Activated T-helper 2 cell treated with anti-CD3 and anti-CD28 coated beads, Interferon-gamma antibody, Interleukin-2, Interleukin-4, amounts not matched to agents 10 μg/mL and 5 μg/mL and 100 μg/mL, durations not matched to agents 14 hours and 24 hours and 36 hours (primary cell): ENCODE results near the gene ZBTB21. TPM values are rescaled to one million over a fixed set of nuclear protein-coding genes. Genes with fewer than 3 reads are reported as not detected.

Experiments used
- DNase-seq: peaks from one replicate; pipeline ENCODE4 v3.0.0; 2021; ENCODE audit warnings: low spot score
- H3K27ac Mint-ChIP-seq: one replicate; pipeline ENCODE4 v1.8.0; 2021; ENCODE audit warnings: mixed read lengths
- H3K27me3 Mint-ChIP-seq: one replicate; pipeline ENCODE4 v1.8.0; 2021; ENCODE audit warnings: low read depth, mixed read lengths
- H3K36me3 Mint-ChIP-seq: one replicate; pipeline ENCODE4 v1.8.0; 2021; ENCODE audit warnings: low read depth, mixed read lengths
- H3K4me1 Mint-ChIP-seq: one replicate; pipeline ENCODE4 v1.8.0; 2021; ENCODE audit warnings: low read depth, mixed read lengths
- H3K4me3 Mint-ChIP-seq: one replicate; pipeline ENCODE4 v1.8.0; 2021; ENCODE audit warnings: low read depth, mild to moderate bottlenecking, moderate library complexity, mixed read lengths
- H3K9me3 Mint-ChIP-seq: one replicate; pipeline ENCODE4 v1.8.0; 2021; ENCODE audit warnings: mixed read lengths
- intact Hi-C: fragments of 100-400 bp; cut with micrococcal nuclease; formaldehyde crosslinking; loops from one replicate; pipeline ENCODE4 v1.15.1; 2023
- total RNA-seq: library from RNA; stranded (reverse); gene quantifications from 2 replicates; pipeline ENCODE4 v1.2.3, GENCODE V29; 2022

The ZBTB21 gene
- total RNA-seq, 1 donor from 2014 or later, result 24.5 TPM

- no peak for DNase-seq
- intact Hi-C loops, result no loop called here
- no peak overlapping the region for H3K4me3 Mint-ChIP-seq
- peaks cover 10% of the 10 kb centered on the region for H3K9me3 Mint-ChIP-seq
- no peak overlapping the region for H3K27ac Mint-ChIP-seq
- H3K27me3 Mint-ChIP-seq, result peaks cover 2% of the 10 kb centered on the region
- peaks cover 2% of the 10 kb centered on the region for H3K4me1 Mint-ChIP-seq
- H3K36me3 Mint-ChIP-seq, result no peaks in the 10 kb centered on the region
Measured at GRCh38 chr21:41975391-41976272, 34.5 kb downstream of the ZBTB21 start.

- Mint-ChIP-seq H3K36me3 (no peaks in the 10 kb centered on the region), H3K9me3 (peaks cover 8% of the 10 kb centered on the region), H3K27me3 (peaks cover 2% of the 10 kb centered on the region), H3K4me1 (peaks cover 2% of the 10 kb centered on the region), H3K4me3 (no peak overlapping the region), H3K27ac (no peak overlapping the region)
- intact Hi-C loops, result no loop called here
- DNase-seq, result no peak
Measured at GRCh38 chr21:41974752-41975053, 35.5 kb downstream of the ZBTB21 start.

GRCh38 chr21:41973861-41974751 lies 36.1 kb downstream of the ZBTB21 start:
- intact Hi-C loops, result no loop called here

GRCh38 chr21:41973427-41973831 lies 36.7 kb downstream of the ZBTB21 start:
- no peaks in the 10 kb centered on the region for H3K27me3 Mint-ChIP-seq
- DNase-seq, result no peak
- no peak overlapping the region for H3K4me3 Mint-ChIP-seq
- intact Hi-C loops, result no loop called here
- H3K9me3 Mint-ChIP-seq, result no peaks in the 10 kb centered on the region
- peaks cover 2% of the 10 kb centered on the region for H3K4me1 Mint-ChIP-seq
- H3K36me3 Mint-ChIP-seq, result no peaks in the 10 kb centered on the region
- H3K27ac Mint-ChIP-seq, result no peak overlapping the region

More at GRCh38 chr21:41973861-41974751, 36.1 kb downstream of the ZBTB21 start:
- Mint-ChIP-seq H3K27me3 (no peaks in the 10 kb centered on the region), H3K36me3 (no peaks in the 10 kb centered on the region), H3K9me3 (peaks cover 2% of the 10 kb centered on the region), H3K27ac (no peak overlapping the region), H3K4me1 (peaks cover 2% of the 10 kb centered on the region), H3K4me3 (no peak overlapping the region)
- no peak for DNase-seq

GRCh38 chr21:41972511-41973205 lies 37.5 kb downstream of the ZBTB21 start:
- Mint-ChIP-seq H3K4me3 (no peak overlapping the region), H3K36me3 (no peaks in the 10 kb centered on the region), H3K27ac (no peak overlapping the region), H3K27me3 (no peaks in the 10 kb centered on the region), H3K4me1 (peaks cover 2% of the 10 kb centered on the region), H3K9me3 (no peaks in the 10 kb centered on the region)
- intact Hi-C loops, result no loop called here
- no peak for DNase-seq

- DNase-seq, result no peak
- no peak overlapping the region for H3K4me3 Mint-ChIP-seq
- peaks cover 2% of the 10 kb centered on the region for H3K4me1 Mint-ChIP-seq
Measured at GRCh38 chr21:41971891-41972290, 38.3 kb downstream of the ZBTB21 start.

GRCh38 chr21:41970751-41971653 lies 39.2 kb downstream of the ZBTB21 start:
- Mint-ChIP-seq H3K4me3 (no peak overlapping the region), H3K4me1 (peaks cover 2% of the 10 kb centered on the region), H3K9me3 (no peaks in the 10 kb centered on the region), H3K27me3 (no peaks in the 10 kb centered on the region), H3K27ac (no peak overlapping the region), H3K36me3 (no peaks in the 10 kb centered on the region)
- DNase-seq, result no peak
- intact Hi-C loops, result no loop called here

More at GRCh38 chr21:41971891-41972290, 38.3 kb downstream of the ZBTB21 start:
- no peaks in the 10 kb centered on the region for H3K36me3 Mint-ChIP-seq
- no peaks in the 10 kb centered on the region for H3K9me3 Mint-ChIP-seq
- H3K27ac Mint-ChIP-seq, result no peak overlapping the region
- no peaks in the 10 kb centered on the region for H3K27me3 Mint-ChIP-seq
- intact Hi-C loops, result no loop called here

- intact Hi-C loops, result no loop called here
- no peak for DNase-seq
- H3K4me1 Mint-ChIP-seq, result peaks cover 2% of the 10 kb centered on the region
- H3K27ac Mint-ChIP-seq, result no peak overlapping the region
- H3K4me3 Mint-ChIP-seq, result no peak overlapping the region
- no peaks in the 10 kb centered on the region for H3K27me3 Mint-ChIP-seq
- no peaks in the 10 kb centered on the region for H3K36me3 Mint-ChIP-seq
- no peaks in the 10 kb centered on the region for H3K9me3 Mint-ChIP-seq
Measured at GRCh38 chr21:41970106-41970391, 40.1 kb downstream of the ZBTB21 start.

- Mint-ChIP-seq H3K4me1 (no peaks in the 10 kb centered on the region), H3K27ac (no peak overlapping the region), H3K9me3 (no peaks in the 10 kb centered on the region), H3K27me3 (peaks cover 2% of the 10 kb centered on the region), H3K36me3 (no peaks in the 10 kb centered on the region), H3K4me3 (no peak overlapping the region)
- DNase-seq, result no peak
- intact Hi-C loops, result no loop called here
Measured at GRCh38 chr21:41967708-41968107, 42.5 kb downstream of the ZBTB21 start.

- Mint-ChIP-seq H3K27me3 (peaks cover 7% of the 10 kb centered on the region), H3K27ac (no peak overlapping the region), H3K36me3 (no peaks in the 10 kb centered on the region), H3K4me1 (no peaks in the 10 kb centered on the region), H3K9me3 (no peaks in the 10 kb centered on the region), H3K4me3 (no peak overlapping the region)
- DNase-seq, result no peak
- intact Hi-C loops, result no loop called here
Measured at GRCh38 chr21:41966872-41967621, 43.1 kb downstream of the ZBTB21 start.

- no peak overlapping the region for H3K27ac Mint-ChIP-seq
- H3K4me1 Mint-ChIP-seq, result no peaks in the 10 kb centered on the region
- DNase-seq, result no peak
- no peaks in the 10 kb centered on the region for H3K36me3 Mint-ChIP-seq
- intact Hi-C loops, result no loop called here
- peaks cover 14% of the 10 kb centered on the region for H3K27me3 Mint-ChIP-seq
- H3K4me3 Mint-ChIP-seq, result no peak overlapping the region
- no peaks in the 10 kb centered on the region for H3K9me3 Mint-ChIP-seq
Measured at GRCh38 chr21:41966041-41966833, 43.9 kb downstream of the ZBTB21 start.
